Stimulated activated CD8-positive, alpha-beta memory T cell treated with anti-CD3 and anti-CD28 coated beads, Interleukin-15, amount 100 ng/mL, for 1 hour (primary cell): ENCODE data around the gene MYH7.

ENCODE experiments used
- DNase-seq: peaks from one replicate; pipeline ENCODE4 v3.0.0-alpha.2; 2020; ENCODE audit warnings: low read depth

Gene MYH7

DNA sequence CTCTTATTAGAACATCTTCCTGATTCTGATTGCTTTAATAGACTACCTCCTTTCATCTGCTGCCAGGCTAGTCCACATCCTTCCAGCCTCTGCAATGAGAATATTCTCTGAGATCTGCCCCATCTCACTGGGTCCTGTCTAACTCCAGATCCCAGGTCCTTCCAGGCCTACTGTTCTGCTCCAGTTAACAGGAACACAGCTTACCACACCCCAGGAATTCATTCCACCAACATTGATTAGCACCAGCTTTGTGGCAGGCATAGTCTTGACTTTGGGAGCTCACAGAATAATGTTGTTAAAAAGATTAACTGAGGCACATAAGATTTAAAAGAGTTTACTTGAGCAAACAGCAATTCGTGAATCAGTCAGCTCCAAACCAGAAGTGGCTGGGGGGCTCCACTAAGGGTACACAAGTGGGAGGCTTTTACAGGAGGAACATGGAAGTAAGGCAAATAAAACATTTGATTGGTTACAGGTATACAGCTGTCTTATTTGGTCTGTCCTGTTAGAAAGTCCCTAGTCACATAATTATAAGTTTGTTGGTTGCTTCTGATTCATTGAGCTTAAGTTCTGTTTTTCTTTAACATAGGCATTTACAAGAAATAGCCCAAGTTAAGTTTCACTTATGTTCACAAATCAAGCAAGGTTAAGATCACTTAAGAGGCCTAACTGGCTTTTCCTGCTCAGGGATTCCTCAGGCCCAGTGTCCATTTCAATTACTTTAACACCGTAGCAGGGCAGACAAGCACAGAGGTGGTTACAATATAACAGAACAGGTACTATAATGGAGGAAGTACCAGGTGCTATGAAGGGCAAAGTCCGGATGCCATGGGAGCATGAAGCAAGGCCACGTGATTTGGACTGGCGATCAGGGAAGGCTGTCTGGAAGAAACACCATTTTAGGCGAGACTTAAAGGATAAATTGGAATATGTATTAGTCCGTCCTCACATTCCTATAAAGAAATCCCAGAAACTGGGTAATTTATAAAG is 12.2 kb upstream of the MYH7 start:
- DNase-seq = no peak

DNA sequence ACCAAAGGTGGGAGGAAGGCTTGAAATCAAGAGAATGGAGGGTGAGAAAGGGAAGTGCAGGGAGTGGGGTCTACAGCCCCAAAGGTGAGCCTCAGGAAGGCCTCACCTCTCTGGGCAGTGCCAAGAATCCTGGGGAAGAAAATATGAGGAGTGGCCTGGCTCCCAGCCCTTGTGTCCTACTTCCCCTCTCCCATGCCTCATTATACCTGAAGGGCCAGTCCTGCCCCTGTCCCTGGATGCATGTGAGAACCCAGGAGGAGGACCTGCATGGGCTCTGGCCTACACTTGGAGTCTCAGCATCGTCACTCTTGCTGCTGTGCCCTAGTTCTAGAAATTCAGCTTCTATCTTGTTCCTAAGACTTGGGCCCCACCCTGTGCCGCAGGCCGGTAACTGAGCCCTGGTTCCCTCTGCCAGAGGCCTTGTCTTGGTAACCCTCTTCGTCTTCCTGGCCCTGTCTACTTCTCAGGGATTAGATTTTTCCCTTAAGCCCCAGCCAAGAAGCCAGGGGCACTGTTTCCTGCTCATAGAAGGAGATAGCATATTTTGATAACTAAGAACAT is 10.9 kb upstream of the MYH7 start:
- DNase-seq = no peak

DNA sequence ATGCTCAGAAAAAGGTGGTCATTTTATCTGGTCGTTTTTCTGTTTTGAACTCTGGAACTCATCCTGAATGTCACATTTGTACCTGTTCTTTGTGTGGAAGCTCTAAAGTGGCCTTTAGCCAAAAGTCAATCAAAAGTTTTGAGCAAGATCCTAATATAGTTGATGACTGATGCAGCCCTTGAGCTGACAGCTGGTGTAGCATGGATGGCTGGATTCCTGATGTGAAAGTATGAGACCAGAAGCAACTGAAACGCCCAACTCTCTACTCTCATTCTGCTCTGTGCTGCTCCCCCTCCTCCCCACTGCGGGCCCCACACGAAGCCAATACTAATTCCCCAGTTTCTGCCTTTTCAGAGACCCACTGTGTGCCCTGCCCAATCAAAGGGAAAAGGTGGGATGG is 10.3 kb upstream of the MYH7 start:
- no peak for DNase-seq

DNA sequence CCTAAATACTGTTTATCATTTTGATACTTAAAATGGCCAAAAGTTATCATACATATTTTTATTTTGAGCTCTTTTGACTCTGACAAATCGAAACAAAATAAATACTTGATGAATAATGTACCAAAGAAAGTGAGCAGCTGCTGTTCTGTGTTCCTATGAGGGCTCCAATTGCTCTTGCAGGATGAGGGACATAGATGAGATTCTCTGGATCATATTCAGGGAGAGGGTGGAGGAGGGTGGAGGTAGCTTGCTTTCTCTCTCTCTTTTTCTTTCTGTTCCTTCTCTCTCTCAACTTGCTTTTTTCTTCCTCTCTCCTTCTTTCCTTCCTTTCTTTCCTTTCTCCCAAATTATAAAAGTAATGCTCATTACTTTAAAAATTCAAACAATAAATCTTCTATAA is 8.9 kb upstream of the MYH7 start:
- DNase-seq = no peak

DNA sequence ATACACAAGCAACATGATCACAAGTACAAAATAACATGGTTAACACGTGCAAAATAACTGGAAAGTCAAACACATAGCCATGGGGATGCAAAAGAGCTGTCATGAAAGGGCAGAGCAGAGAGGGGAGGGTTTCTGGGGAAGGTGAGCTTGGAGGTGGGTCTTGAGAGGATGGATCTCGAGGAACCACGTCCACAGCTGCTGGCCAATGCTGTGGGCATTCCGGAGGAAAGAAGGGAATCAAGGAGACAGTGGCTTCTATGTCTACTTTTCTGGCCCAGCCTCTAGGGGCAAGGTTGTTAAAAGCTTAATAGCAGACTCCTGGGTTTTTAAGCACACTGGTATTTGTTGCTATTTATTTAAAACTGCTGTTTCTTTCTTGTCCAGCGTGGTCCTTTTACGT is 8.4 kb upstream of the MYH7 start:
- no peak for DNase-seq

DNA sequence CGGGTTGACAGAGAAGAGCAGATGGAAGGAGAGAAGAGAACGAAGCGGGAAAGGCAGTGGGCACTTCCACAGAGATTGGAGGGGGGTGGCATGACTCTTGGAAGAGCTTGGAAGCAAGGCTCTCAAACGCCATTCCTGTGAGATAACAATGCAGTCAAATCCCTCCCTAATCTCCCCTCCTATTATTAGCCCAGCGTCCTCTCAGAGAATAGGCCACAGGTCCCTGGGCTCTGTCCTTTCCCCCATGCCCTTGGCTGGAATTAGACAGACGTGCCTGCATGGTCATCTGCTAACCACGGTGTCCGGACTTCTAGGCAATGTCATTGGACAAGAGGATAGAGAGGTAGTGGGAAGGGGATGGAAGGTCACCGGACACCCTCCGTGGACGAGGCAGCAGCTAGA is 8.0 kb upstream of the MYH7 start:
- no peak for DNase-seq

DNA sequence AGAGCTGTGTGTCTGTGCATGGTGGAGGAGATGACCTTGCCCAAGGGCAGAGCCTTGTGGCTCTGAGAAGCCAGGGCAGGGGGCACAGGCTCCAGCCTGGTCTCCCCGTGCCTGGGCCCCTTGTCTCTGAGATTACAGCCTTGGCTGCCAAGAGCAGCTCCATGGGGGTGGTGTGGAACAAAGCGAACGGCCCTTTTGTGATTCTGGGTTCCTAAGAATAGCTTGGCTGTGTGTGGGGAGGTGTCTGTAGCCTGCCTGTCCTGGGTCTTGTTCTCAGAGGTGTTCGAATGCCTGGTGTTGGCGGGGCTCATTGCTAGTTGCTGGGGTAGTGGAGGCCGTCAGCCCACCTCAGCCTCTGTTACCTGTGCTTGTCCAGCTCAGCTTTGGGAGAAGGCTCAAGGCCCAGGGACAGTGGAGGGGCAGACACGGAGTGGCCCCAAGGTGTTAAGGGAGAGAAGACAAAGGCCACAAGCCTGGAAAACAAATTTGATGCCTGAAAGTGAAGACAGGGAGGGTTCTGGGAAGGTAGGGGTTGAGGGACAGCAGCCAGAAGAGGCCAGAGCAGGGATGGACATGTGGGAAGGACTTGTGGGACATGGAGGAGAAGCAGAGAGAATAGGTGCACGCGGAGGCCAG is 7.4 kb upstream of the MYH7 start:
- no peak for DNase-seq

DNA sequence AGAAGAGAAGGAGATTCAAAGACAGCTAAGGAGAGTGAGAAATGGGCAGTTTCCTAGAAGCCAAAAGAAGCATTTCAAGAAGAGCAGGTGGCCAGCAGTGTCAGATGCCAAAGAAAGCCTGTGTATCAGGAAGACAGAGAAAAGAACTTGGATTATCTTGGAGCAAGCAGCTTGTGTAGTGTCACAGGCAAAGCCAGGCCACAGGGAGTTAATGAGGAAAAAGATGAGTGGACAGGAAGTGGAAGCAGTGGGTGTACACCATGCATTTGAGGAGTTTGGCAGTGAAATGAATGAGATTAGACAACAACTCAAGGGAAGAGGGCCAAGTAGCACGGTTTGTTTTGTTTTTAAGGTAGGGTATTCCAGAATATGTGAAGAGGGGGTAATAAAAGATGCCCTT is 5.6 kb upstream of the MYH7 start:
- DNase-seq = no peak

DNA sequence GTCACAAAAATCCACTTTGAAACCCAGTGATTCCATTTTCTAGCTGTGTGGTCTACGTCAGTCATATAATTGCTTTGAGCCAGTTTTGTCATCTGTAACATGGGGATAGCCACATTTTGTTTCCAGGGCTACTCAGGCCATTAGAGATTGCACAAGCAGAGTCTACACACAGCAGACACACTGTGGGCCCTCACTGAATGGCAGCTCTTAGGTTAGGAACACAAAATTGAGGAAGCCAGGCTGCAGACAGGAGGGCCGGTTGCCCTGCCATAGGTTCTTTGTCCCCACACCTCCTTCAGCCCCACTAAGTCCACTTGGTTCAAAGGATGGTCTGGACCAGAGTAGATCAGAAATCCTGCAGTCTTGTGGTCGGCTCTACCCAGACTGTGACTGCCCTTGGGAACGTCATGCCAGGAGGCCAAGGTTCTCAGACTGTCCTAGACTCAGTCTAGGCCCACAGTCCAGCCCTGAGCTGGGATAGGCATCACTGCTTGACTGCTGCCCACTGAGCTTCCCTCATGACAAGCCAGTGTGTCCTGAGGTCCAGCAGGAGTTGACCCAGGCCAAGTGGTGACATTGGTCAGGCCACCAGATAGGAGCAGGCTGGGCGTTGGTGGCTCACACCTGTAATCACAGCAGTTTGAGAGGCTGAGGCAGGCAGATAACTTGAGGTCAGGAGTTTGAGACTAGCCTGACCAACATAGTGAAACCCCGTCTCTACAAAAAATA is 3.8 kb upstream of the MYH7 start:
- no peak for DNase-seq

DNA sequence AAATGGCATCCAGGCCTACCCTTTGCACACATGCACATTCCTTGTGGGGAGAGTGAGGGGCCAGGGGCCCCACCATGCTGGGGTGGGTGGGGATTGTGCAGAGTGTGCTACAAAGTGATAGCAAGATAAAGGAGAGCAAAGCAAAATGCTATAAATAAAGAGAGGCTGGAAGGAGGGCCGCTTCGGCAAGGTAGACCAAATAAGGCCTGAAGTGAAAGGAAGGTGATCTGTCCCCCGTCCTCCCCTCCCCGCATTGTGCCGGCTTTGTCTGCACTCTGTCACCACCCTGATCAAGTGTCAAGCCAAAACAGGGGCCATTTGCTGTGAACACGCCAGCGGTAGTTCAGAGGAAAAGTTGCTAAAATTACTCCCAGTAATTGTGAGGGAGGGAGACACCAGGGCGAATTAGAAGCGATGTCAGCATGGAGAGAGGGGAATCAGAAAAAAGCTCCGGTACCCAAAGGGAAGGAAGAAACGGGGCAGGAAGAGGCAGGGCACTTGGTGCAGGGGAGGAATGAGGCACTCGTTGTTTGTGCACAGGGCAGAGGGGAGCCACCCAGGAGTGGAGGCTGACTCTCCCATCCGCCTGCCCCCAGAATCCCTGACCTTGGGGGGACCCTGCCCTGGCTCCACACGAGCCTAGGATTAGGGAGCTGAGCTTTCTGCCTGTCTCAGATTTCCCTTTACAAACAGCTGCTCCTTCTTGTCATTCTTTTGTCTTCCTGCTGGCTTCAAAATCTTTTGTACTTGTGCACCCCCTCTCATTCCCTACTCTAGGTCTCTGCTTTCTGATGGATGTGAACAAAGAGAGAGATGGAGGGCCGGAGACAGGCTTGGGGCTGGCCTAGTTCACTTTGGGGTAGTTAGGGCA is 2.9 kb upstream of the MYH7 start:
- no peak for DNase-seq

DNA sequence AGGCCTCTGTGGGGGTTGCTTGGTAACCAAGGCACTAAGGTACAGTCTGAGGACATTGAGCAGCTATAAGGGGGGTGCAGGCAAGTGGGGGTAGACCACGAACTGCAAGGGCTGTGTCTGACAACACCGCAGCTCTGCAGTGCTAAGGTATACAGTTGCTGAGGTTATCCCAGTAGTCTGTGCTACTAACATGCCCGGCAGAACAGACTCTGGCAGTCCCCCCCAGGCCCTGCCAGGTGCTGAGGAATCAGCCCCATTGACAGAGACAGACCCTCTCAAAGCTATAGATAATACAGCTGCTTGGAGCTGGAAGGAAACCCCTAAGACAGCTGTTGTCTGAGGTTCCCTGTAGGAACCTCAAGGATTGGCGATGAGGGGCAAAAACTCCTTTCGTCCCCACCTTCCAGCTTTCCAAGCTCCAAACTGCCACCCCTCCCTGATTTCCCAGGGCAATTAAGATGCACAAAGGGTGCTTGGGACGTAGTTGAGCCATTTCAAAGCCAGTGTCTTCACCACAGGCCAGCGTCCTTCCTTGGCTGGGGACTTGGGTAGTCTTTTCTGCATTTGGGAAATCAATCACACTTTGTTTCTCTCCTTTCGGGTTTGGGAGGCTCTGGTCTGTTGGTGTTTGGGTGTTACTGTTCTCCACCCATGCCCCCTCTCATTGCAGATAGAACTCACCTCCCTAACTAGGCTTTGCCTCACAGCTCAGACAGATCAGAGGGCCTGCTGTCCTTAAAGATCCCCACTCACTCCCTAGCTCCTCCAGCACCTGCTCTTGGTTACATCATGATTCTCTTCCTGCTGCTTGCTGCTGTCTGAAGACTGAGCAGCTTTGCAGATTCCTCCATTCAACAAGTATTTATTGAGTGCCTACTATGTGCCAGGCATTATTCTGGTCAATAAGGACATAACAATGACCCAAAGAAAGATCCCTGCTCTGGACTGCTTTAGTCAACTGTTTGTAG is 2.0 kb upstream of the MYH7 start:
- no peak for DNase-seq

DNA sequence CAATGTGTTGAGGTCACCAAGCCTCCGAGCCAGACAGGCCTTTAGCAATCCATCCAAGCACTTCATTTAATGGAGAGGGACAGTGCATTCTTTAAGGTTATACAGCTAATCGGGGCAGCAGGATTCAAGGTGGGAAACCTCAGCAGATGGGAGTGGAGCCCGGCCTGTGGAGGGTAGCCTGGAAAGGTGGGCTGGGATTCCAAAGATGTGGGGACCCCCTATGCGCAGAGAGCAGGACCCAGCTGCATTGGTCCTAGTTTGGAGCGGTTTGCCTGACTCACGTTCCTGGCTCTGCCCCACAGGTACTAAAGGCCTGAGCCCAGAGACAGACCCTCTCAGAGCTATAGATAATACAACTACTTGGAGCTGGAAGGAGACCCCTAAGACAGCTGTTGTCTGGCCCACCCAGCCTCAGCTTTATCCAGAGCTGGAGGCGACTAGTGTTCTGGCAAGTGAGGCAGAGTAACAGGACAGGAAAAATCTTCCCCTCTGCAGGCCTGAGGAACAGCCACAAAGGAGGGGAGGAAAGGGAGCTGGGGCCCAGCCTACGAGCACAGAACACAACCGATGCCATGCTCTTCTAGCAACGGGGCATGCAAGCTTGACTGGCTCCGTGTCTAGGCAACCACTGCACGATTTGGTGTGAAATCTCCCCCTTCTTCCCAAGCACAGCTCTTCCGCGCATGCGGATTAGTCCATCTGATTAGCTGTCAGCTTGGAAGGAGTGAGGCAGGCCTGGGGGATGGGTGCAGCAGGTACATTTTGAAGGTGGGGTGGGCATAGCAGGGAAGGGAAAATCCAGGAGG is 1.1 kb upstream of the MYH7 start:
- DNase-seq = no peak

DNA sequence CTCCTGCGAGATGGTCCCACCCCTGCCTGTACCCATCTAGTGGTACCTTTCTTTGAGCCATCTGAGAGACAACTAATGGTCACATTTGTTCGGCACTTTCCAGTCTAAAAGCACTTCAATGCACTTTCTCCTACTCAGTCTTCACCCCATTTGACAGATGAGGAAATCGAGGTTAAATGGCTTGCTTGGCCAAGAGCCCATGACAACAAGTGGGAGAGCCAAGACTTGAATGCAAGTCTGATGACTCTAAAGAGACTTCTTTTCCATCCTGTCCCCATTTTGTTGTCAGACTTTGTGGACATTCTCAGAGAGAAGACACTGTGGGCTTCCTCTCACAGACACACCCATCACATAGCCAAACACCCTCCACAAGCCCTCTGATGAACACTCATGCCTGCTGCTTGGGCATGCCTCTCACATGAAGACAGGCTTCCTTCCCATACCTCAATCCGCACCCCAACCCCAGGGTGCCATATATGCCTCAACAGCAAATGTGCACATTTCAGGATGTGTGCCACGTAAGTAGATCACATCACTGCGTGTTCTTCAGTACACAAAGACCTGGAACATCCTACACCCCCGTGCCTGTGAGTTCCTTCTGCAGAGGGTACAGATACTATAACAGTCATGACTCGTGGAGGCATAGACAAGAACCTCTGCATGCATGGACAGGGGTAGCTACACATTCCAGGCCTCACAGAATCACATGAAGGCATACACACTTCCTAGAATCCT is 805 bp downstream of the MYH7 start:
- no peak for DNase-seq

DNA sequence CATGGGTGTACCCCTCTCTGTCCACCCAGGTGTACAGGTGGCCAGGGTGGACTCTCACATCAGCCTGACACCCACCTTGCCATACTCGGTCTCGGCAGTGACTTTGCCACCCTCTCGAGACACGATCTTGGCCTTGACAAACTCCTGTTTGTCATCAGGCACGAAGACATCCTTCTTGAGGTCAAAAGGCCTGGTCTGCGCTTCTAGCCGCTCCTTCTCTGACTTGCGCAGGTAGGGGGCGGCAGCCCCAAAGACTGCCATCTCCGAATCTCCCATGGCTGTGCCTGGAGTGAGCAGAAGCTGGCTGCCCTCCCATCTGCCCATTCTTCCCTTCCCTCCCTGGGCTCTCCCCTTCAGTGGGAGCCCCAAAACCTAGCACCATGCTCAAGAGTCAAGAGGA is 2.0 kb downstream of the MYH7 start:
- DNase-seq = no peak

DNA sequence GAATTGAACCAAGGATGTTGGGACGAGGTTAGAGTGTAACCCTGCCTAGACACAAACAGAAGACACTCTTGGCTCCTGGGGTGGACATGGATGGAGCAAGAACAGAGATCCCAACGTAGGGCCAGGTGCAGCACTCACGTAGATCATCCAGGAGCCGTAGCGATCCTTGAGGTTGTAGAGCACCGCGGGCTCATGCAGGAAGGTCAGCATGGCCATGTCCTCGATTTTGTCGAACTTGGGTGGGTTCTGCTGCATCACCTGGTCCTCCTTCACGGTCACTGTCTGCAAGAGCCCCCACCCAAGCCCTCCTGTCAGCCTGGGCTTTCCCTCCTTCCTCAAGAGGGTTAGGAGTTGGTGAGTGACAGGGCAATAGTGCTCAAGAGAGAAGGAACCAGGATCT is 2.5 kb downstream of the MYH7 start:
- DNase-seq = no peak

DNA sequence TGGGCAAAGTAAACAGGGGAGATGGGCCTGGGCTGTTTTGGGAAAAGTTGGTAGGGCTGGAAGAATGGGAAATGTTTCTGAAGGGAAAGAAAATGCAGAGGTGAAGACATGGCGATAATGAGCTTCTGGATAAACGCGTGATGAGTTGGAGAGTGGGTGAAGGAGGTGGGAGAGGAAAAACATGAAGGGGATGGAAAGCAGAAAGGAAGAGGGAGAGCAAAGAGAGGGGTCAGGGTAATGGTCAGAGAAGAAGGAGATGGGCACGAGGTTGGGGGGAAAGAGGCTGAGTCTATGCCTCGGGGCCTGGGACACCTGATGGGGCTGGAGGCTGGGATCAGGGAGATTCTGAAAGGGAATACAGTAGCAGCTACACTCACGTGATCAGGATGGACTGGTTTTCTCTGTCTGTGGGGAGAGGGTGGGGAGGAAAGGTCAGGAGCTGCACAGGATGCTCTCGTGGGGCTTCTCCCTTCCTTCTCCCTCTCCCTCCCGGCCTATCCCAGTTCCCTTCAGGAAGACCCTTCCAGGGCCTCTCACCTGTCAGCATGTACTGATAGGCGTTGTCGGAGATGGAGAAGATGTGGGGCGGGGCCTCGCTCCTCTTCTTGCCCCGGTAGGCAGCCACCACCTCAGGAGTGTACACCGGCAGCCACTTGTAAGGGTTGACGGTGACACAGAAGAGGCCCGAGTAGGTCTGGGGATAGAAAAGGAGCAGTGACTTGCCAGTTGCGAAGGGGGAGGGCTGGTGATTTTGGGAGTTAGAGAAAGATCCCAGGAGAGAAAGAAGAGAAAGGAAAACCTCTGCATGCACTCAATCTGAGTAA is 3.1 kb downstream of the MYH7 start:
- DNase-seq = no peak

DNA sequence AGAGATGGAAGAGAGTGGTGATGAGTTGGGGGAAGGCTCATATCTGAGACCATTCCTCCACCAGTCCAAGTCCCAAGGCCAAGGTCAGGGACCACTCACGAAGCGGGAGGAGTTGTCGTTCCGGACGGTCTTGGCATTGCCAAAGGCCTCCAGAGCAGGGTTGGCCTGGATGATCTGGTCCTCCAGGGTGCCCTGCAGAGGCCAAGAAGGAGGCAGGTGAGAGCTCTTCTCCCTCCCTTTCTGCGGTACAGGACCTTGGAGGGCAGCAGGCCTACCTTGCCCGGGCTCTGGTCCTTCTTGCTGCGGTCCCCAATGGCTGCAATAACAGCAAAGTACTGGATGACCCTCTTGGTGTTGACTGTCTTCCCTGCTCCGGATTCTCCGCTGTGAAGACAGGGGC is 4.0 kb downstream of the MYH7 start:
- DNase-seq = no peak

DNA sequence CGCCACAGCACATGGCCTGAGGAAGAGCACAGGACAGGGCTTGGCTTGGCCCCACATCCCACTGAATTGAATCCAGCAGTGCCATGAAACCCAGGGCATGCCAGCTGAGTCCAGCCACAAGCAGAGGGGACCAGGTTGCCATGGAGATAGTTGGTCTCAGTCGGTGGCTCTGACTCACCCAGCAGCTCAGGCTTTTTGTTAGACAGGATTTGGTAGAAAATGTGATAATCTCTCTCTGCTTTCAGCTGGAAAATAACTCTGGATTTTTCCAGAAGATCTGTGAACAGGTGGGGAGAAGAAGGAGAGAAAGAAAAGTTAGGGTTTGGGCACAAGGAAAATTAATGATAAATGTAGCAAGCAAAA is 4.8 kb downstream of the MYH7 start:
- DNase-seq = no peak
